Left ventricle myocardium inferior (tissue), 1 donor: ENCODE results near the gene NUCB1. TPM values are rescaled to one million over a fixed set of nuclear protein-coding genes. Genes with fewer than 3 reads are reported as not detected.
A peak's percentile ranks its signal among the peaks of the same experiment; 100 is the strongest.
"Not testable (repeated sequence)": the region's sequence is repeated elsewhere in the genome, so short reads cannot be mapped to it uniquely, and the experiment has no call there.

Source experiments
- DNase-seq: peaks from one replicate; pipeline ENCODE4 v3.0.0-alpha.2; 2020
- H3K27ac ChIP-seq: fragments of 200-600 bp; replicated peaks from 2 replicates; pipeline ENCODE4 v1.8.0; 2021
- H3K27me3 ChIP-seq: fragments of 200-600 bp; 2 replicates; pipeline ENCODE4 v1.8.0; 2021; ENCODE audit warnings: low read depth
- H3K36me3 ChIP-seq: fragments of 200-600 bp; 2 replicates; pipeline ENCODE4 v1.8.0; 2021
- H3K4me1 ChIP-seq: fragments of 200-600 bp; 2 replicates; pipeline ENCODE4 v1.8.0; 2021
- H3K4me3 ChIP-seq: fragments of 200-600 bp; 2 replicates; pipeline ENCODE4 v1.8.0; 2021; ENCODE audit warnings: mild to moderate bottlenecking, moderate library complexity
- H3K9me3 ChIP-seq: fragments of 200-600 bp; replicated peaks from 2 replicates; pipeline ENCODE4 v1.8.0; 2021
- intact Hi-C: fragments of 100-400 bp; cut with micrococcal nuclease; formaldehyde crosslinking; loops from one replicate; pipeline ENCODE4 v1.11.0; 2022
- total RNA-seq: library from RNA; stranded (reverse); fragmentation: NEBNext Ultra II Directional; extraction: Animal tissue kit (Norgen Biotek cat#: 25700); gene quantifications from one replicate; pipeline ENCODE4 v1.2.1, GENCODE V29; 2021
- TF ChIP-seq, protein P1 (sequence below): fragments of 200-600 bp; IDR thresholded peaks from 2 replicates; pipeline ENCODE4 v1.8.0; 2021; ENCODE audit warnings: antibody characterized with exemption, mild to moderate bottlenecking, borderline replicate concordance
- donor health status: DM: no; HTN: yes; CAD: no; lungs with severe emphysema.

Gene NUCB1
- total RNA-seq, 1 donor from 2014 or later, result 221 TPM

DNA sequence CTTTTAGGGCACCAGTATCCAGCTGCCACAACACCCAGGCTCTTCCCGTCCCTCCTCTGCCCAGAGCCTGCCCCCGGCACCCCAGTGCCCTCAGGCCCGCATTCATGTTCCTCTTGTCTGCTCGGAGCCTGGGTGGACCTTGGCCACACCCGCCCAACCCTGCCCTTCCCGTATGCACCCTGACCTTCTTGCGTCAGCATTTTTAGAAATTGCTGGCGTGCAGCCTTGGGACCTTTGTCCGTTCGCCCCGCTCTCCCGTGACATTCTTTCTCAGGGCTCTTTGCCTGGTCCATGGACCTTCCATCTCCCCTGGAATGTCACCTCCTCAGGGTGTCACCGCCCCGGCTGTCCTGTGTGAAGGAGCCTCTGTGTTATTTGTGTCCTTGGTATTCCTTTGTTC lies 7.6 kb downstream of the NUCB1 start:
- H3K36me3 ChIP-seq, result peaks cover 86% of the 10 kb centered on the region
- no peaks in the 10 kb centered on the region for H3K9me3 ChIP-seq
- H3K27me3 ChIP-seq, result no peaks in the 10 kb centered on the region
- TF ChIP-seq, protein P1, sequence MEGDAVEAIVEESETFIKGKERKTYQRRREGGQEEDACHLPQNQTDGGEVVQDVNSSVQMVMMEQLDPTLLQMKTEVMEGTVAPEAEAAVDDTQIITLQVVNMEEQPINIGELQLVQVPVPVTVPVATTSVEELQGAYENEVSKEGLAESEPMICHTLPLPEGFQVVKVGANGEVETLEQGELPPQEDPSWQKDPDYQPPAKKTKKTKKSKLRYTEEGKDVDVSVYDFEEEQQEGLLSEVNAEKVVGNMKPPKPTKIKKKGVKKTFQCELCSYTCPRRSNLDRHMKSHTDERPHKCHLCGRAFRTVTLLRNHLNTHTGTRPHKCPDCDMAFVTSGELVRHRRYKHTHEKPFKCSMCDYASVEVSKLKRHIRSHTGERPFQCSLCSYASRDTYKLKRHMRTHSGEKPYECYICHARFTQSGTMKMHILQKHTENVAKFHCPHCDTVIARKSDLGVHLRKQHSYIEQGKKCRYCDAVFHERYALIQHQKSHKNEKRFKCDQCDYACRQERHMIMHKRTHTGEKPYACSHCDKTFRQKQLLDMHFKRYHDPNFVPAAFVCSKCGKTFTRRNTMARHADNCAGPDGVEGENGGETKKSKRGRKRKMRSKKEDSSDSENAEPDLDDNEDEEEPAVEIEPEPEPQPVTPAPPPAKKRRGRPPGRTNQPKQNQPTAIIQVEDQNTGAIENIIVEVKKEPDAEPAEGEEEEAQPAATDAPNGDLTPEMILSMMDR, result no peak
- intact Hi-C loops, result loop anchor here (10.0 kb wide), 1 partner anchor 47 kb away; the partner anchor contains the start of gene BAX
- no peak for DNase-seq
- H3K4me3 ChIP-seq, result no peak overlapping the region
- peak overlapping the region; percentile 76 for H3K27ac ChIP-seq
- H3K4me1 ChIP-seq, result peaks cover 27% of the 10 kb centered on the region

- not testable (repeated sequence) for DNase-seq, H3K4me3 ChIP-seq, H3K9me3 ChIP-seq, H3K27me3 ChIP-seq
- Histone ChIP-seq H3K27ac (peak overlapping the region; percentile 76), H3K36me3 (peaks cover 97% of the 10 kb centered on the region), H3K4me1 (peaks cover 29% of the 10 kb centered on the region)
- intact Hi-C loops, result loop anchor here (10.0 kb wide), 1 partner anchor 45 kb away; the partner anchor contains the start of gene BAX
Measured at GRCh38 chr19:48909424-48910077, 9.4 kb downstream of the NUCB1 start.

DNA sequence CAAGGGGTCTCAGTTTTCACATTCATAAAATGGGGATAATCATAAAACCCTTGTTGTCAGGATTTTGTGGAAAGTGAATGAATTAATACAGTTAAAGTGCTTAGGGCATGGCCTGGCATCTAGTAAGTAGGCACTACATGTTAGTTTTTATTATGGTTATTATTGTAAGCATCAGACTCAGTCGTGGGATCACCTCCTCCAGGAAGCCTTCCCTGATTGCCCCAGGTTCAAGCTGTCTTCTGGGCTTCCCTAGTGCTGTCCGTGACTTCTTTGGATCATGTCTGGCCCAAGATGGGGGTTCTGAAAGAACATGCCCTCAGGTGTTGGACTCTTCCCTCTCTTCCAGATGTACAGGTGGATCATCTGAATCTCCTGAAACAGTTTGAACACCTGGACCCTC lies 10.7 kb downstream of the NUCB1 start:
- Histone ChIP-seq H3K9me3 (no peaks in the 10 kb centered on the region), H3K4me3 (no peak overlapping the region), H3K27ac (peak overlapping the region; percentile 76), H3K36me3 (peaks cover 96% of the 10 kb centered on the region), H3K4me1 (peaks cover 29% of the 10 kb centered on the region), H3K27me3 (no peaks in the 10 kb centered on the region)
- TF ChIP-seq, protein P1, result no peak
- DNase-seq, result no peak
- intact Hi-C loops, result no loop called here

- DNase-seq, result no peak
- peaks cover 96% of the 10 kb centered on the region for H3K36me3 ChIP-seq
- intact Hi-C loops, result no loop called here
- H3K27ac ChIP-seq, result no peak overlapping the region
- peaks cover 24% of the 10 kb centered on the region for H3K4me1 ChIP-seq
- TF ChIP-seq, protein P1, result no peak
- no peaks in the 10 kb centered on the region for H3K27me3 ChIP-seq
- no peak overlapping the region for H3K4me3 ChIP-seq
- H3K9me3 ChIP-seq, result no peaks in the 10 kb centered on the region
Measured at GRCh38 chr19:48913114-48913889, 13.2 kb downstream of the NUCB1 start.

DNA sequence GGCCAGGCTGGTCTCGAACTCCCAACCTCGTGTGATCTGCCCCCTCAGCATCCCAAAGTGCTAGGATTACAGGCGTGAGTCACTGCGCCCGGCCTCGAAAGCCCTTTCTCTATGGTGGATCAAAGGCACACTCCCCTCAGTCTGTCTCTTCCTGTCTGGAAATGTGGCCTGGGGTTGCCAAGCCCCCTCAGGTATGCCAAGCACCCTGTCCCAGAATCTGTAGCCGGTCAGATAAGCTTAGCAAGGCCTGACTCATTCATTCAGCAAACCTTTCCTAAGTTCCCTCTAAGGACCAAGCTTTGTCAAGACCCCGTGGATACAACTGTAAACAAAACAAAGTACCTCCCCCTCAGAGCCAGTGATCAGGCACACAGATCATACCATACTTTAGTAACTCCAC lies 14.1 kb downstream of the NUCB1 start:
- H3K4me3 ChIP-seq, result no peak overlapping the region
- no peaks in the 10 kb centered on the region for H3K27me3 ChIP-seq
- no peaks in the 10 kb centered on the region for H3K9me3 ChIP-seq
- H3K4me1 ChIP-seq, result peaks cover 20% of the 10 kb centered on the region
- intact Hi-C loops, result no loop called here
- DNase-seq, result no peak
- TF ChIP-seq, protein P1, result no peak
- peaks cover 99% of the 10 kb centered on the region for H3K36me3 ChIP-seq
- H3K27ac ChIP-seq, result no peak overlapping the region

DNA sequence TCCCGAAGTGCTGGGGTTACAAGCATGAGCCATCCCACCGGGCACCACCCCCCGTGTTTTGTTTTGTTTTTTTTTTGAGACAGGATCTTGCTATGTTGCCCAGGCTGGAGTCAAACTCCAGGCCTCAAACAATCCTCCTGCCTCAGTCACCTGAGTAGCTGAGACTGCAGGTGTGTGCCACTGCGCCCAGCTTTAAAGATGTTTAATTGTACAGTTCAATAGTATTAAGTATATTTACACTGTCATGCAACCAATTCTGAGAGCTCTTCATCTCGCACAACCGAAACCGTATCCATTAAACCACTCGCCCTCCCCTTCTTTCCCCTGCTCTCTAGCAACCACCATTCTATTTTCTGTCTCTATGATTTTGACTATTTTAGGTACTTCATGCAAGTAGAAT lies 15.6 kb downstream of the NUCB1 start:
- no peaks in the 10 kb centered on the region for H3K9me3 ChIP-seq
- intact Hi-C loops, result no loop called here
- H3K27ac ChIP-seq, result no peak overlapping the region
- no peaks in the 10 kb centered on the region for H3K27me3 ChIP-seq
- DNase-seq, result no peak
- H3K4me1 ChIP-seq, result peaks cover 7% of the 10 kb centered on the region
- peaks cover 97% of the 10 kb centered on the region for H3K36me3 ChIP-seq
- no peak overlapping the region for H3K4me3 ChIP-seq
- TF ChIP-seq, protein P1, result no peak
